Ectodermal cell (in vitro differentiated cells): ENCODE measurements around the gene METTL14. TPM values are rescaled to one million over a fixed set of nuclear protein-coding genes. Genes with fewer than 3 reads are reported as not detected.
A peak's percentile ranks its signal among the peaks of the same experiment; 100 is the strongest.
"Not testable (repeated sequence)": the region's sequence is repeated elsewhere in the genome, so short reads cannot be mapped to it uniquely, and the experiment has no call there.

ENCODE experiments used
- H3K27ac ChIP-seq: 2 replicates; pipeline ENCODE4 v1.7.0; 2013; ENCODE audit warnings: mild to moderate bottlenecking, low read depth, low read length; ENCODE audit not compliant: insufficient read depth, poor library complexity, severe bottlenecking
- H3K27me3 ChIP-seq: 2 replicates; pipeline ENCODE4 v1.7.0; 2013; ENCODE audit warnings: mild to moderate bottlenecking, low read length; ENCODE audit not compliant: insufficient read depth, control insufficient read depth, poor library complexity, severe bottlenecking
- H3K36me3 ChIP-seq: one replicate; pipeline ENCODE4 v1.7.0; 2013; ENCODE audit warnings: low read length; ENCODE audit not compliant: control insufficient read depth, insufficient read depth
- H3K4me1 ChIP-seq: one replicate; pipeline ENCODE4 v1.7.0; 2013; ENCODE audit warnings: low read length; ENCODE audit not compliant: control insufficient read depth, insufficient read depth
- H3K4me3 ChIP-seq: 2 replicates; pipeline ENCODE4 v1.7.0; 2013; ENCODE audit warnings: low read depth, low read length, control low read depth; ENCODE audit not compliant: insufficient read depth
- H3K9me3 ChIP-seq: 2 replicates; pipeline ENCODE4 v1.7.0; 2013; ENCODE audit warnings: mild to moderate bottlenecking, low read length, moderate library complexity; ENCODE audit not compliant: control insufficient read depth
- WGBS, 2 experiments: methylation state at CpG; one replicate each; pipeline ENCODE4 v1.1.7; 2013; ENCODE audit warnings: missing lambda C conversion rate in 2 of 2; 5-methylcytosine and 5-hydroxymethylcytosine counted together
- polyA plus RNA-seq, 4 experiments: library from polyadenylated mRNA; stranded (reverse); fragments of 50-300 nt; gene quantifications; one replicate each; pipeline ENCODE4 v1.2.3, GENCODE V29; 2013

The METTL14 gene
- polyA plus RNA-seq (2013, experiment 1 of 4): 44.5 TPM
- polyA plus RNA-seq (2013, experiment 2 of 4): 54.0 TPM
- 37.4 TPM for polyA plus RNA-seq (2013, experiment 3 of 4)
- 51.9 TPM for polyA plus RNA-seq (2013, experiment 4 of 4)

DNA sequence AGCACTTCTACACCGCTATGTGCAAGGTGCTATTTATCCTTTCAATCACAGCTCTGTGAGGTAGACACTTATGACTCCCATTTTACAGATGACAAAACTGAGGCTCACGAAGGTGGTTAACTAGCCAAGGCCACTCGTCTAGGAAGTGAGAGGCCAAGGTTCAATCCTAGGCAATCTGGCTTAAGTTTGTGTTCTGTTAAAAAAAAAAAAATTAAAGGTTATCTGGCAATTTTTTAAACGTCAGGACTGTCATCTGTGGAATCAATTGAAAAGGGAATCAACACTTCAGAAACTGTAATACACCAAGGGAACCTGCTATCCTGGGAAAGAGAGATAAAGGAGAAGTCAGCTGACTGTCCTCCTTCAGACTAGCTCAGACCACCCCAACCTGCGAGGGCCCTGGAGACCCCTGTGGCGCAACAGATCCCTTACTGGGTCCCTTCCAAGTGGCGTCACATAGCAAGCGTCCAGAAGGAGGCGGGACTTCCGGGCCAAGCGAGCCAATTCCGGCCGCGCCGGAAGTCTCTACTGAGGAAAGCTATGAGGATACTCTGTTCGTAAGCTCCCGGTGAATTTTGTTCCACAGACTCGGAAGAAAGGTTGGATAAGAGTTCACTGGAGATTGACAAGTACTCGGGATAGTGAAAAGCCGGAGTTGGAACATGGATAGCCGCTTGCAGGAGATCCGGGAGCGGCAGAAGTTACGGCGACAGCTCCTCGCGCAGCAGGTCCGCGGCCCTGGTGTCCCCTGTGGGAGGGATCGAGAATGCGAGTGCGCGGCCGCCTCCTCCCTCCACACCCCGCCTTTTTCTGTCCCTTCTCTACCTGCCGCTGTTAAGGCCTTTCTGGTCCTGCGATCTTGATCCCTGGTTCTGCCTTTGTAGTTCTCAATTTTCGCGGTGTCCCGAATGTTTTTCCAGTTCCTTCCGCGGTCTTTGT lies at the start of gene METTL14:
Gene METTL14 (plus strand): TSS at position 520 of the 939 bp plus-strand sequence. CDS start 143 bp downstream, at position 663.
- 8% methylated on average over 42 of the region's 42 CpGs for WGBS, 2 experiments
- Histone ChIP-seq H3K27ac (peak within 1 kb of the TSS; percentile 82), H3K36me3 (peaks cover 7% of the 10 kb centered on the region), H3K4me1 (peaks cover 4% of the 10 kb centered on the region), H3K4me3 (peak within 1 kb of the TSS; percentile 74), H3K9me3 (no peaks in the 10 kb centered on the region), H3K27me3 (no peaks in the 10 kb centered on the region)

GRCh38 chr4:118636126-118636525 lies 49.1 kb upstream of the METTL14 start:
- not testable (repeated sequence) for H3K36me3 ChIP-seq, H3K4me3 ChIP-seq, H3K9me3 ChIP-seq, H3K27me3 ChIP-seq, H3K27ac ChIP-seq, H3K4me1 ChIP-seq
- 92 to 93% methylated on average over 9 of the region's 9 CpGs for WGBS, 2 experiments

- 59 to 81% methylated on average over 4 to 5 of the region's 5 CpGs for WGBS, 2 experiments
- not testable (repeated sequence) for H3K36me3 ChIP-seq, H3K4me1 ChIP-seq, H3K9me3 ChIP-seq, H3K27me3 ChIP-seq, H3K4me3 ChIP-seq, H3K27ac ChIP-seq
Observed at GRCh38 chr4:118664665-118665064, 20.5 kb upstream of the METTL14 start.

- not testable (repeated sequence) for H3K4me1 ChIP-seq, H3K27me3 ChIP-seq, H3K4me3 ChIP-seq, H3K27ac ChIP-seq, H3K9me3 ChIP-seq, H3K36me3 ChIP-seq
- WGBS, 2 experiments: 17 to 25% methylated on average over 1 of the region's 1 CpG
Observed at GRCh38 chr4:118669220-118669619, 16.0 kb upstream of the METTL14 start.

- not testable (repeated sequence) for H3K4me3 ChIP-seq, H3K27me3 ChIP-seq, H3K36me3 ChIP-seq, H3K27ac ChIP-seq, H3K4me1 ChIP-seq, H3K9me3 ChIP-seq
- 80 to 100% methylated on average over 1 to 2 of the region's 2 CpGs for WGBS, 2 experiments
Observed at GRCh38 chr4:118670968-118671367, 14.2 kb upstream of the METTL14 start.

GRCh38 chr4:118676128-118676527 lies 9.1 kb upstream of the METTL14 start:
- Histone ChIP-seq H3K4me1 (no peaks in the 10 kb centered on the region), H3K27ac (no peak overlapping the region), H3K4me3 (no peak overlapping the region), H3K36me3 (no peaks in the 10 kb centered on the region), H3K9me3 (no peaks in the 10 kb centered on the region), H3K27me3 (peaks cover 3% of the 10 kb centered on the region)
- WGBS, 2 experiments: 68 to 80% methylated on average over 2 of the region's 2 CpGs

DNA sequence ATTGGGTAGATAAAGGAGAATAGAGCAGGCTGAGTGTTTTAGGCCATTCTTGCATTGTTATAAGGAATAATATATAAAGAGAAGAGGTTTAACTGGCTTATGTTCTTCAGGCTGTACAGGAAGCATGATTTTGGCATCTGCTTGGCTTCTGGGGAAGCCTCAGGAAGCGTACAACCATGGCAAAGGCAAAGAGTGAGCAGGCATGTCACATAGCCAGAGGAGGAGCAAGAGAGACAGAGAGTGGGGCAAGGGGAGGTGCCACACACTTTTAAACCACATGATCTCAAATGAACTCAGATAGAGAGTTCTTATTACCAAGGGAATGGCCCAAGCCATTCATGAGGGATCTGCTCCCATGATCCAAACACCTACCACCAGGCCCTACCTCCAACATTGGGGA lies 4.4 kb upstream of the METTL14 start:
- WGBS, 2 experiments: 82 to 91% methylated on average over 1 of the region's 1 CpG
- H3K4me1 ChIP-seq: no peaks in the 10 kb centered on the region
- no peaks in the 10 kb centered on the region for H3K36me3 ChIP-seq
- no peaks in the 10 kb centered on the region for H3K9me3 ChIP-seq
- peaks cover 3% of the 10 kb centered on the region for H3K27me3 ChIP-seq
- no peak overlapping the region for H3K27ac ChIP-seq
- no peak overlapping the region for H3K4me3 ChIP-seq

DNA sequence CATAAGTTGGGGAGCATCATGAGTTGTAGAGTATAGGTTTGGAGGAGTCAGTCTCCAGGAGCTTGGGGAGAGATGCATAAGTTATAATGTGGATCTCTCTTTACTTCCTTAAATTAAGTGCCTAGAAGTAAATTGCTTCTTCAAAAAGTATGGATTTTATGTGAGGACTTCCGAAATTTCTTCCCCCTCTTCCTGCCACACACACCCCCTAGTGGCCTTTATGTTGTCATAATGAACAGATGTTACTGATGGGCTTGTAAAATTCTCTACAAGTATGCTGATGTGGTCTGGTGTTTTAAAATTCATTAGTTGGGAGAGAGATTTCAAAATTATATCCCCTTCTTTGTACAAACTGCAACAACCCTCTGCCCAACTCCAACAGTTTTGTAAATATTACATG lies 2.3 kb upstream of the METTL14 start:
- peaks cover 4% of the 10 kb centered on the region for H3K4me1 ChIP-seq
- H3K4me3 ChIP-seq: no peak overlapping the region
- H3K27ac ChIP-seq: no peak overlapping the region
- H3K9me3 ChIP-seq: no peaks in the 10 kb centered on the region
- no CpG with 5 or more reads among the region's 1 CpG for WGBS, 2 experiments
- peaks cover 3% of the 10 kb centered on the region for H3K27me3 ChIP-seq
- H3K36me3 ChIP-seq: no peaks in the 10 kb centered on the region

GRCh38 chr4:118683513-118683912 lies 1.7 kb upstream of the METTL14 start:
- 0 to 28% methylated on average over 1 to 2 of the region's 2 CpGs for WGBS, 2 experiments
- H3K27me3 ChIP-seq: peaks cover 3% of the 10 kb centered on the region
- H3K27ac ChIP-seq: no peak overlapping the region
- no peaks in the 10 kb centered on the region for H3K36me3 ChIP-seq
- no peaks in the 10 kb centered on the region for H3K9me3 ChIP-seq
- H3K4me3 ChIP-seq: no peak overlapping the region
- H3K4me1 ChIP-seq: peaks cover 4% of the 10 kb centered on the region

- 67 to 100% methylated on average over 1 to 2 of the region's 2 CpGs for WGBS, 2 experiments
- Histone ChIP-seq H3K27ac (no peak overlapping the region), H3K36me3 (peaks cover 13% of the 10 kb centered on the region), H3K9me3 (no peaks in the 10 kb centered on the region), H3K4me3 (no peak overlapping the region), H3K27me3 (no peaks in the 10 kb centered on the region), H3K4me1 (no peaks in the 10 kb centered on the region)
Observed at GRCh38 chr4:118703118-118703517, 17.9 kb downstream of the METTL14 start.
